Smooth muscle cell (in vitro differentiated cells): ENCODE data around the gene RPS10. TPM values are rescaled to one million over a fixed set of nuclear protein-coding genes. Genes with fewer than 3 reads are reported as not detected.

ENCODE experiments used
- DNase-seq: peaks from one replicate; lab custom pipeline; 2025; ENCODE audit not compliant: unreplicated experiment; lab: John Stamatoyannopoulos, UW
- H2AFZ ChIP-seq: fragments of 200-600 bp; sonication (generic); 2 replicates; pipeline ENCODE4 v1.6.0; 2016; ENCODE audit warnings: antibody characterized with exemption, low read depth, mild to moderate bottlenecking
- H3F3A ChIP-seq: fragments of 200-600 bp; sonication (generic); 2 replicates; pipeline ENCODE4 v1.6.0; 2017; ENCODE audit warnings: antibody characterized with exemption, low read depth
- H3K27ac ChIP-seq: fragments of 200-600 bp; sonication (generic); 2 replicates; pipeline ENCODE4 v1.5.1; 2016; ENCODE audit warnings: low read depth, mild to moderate bottlenecking
- H3K27me3 ChIP-seq: fragments of 200-600 bp; sonication (generic); 2 replicates; pipeline ENCODE4 v1.6.1; 2016; ENCODE audit warnings: low read depth, mild to moderate bottlenecking
- H3K36me3 ChIP-seq: fragments of 200-600 bp; sonication (generic); 2 replicates; pipeline ENCODE4 v1.5.1; 2016; ENCODE audit warnings: low read depth
- H3K4me1 ChIP-seq: fragments of 200-600 bp; sonication (generic); 2 replicates; pipeline ENCODE4 v1.5.1; 2016; ENCODE audit warnings: low read depth
- H3K4me2 ChIP-seq: fragments of 200-600 bp; sonication (generic); 2 replicates; pipeline ENCODE4 v1.6.0; 2016; ENCODE audit warnings: mild to moderate bottlenecking
- H3K4me3 ChIP-seq: fragments of 200-600 bp; sonication (generic); 2 replicates; pipeline ENCODE4 v1.5.1; 2016; ENCODE audit warnings: mild to moderate bottlenecking
- H3K79me2 ChIP-seq: fragments of 200-600 bp; sonication (generic); 2 replicates; pipeline ENCODE4 v1.6.0; 2016; ENCODE audit warnings: low read depth, mild to moderate bottlenecking
- H3K9ac ChIP-seq: fragments of 200-600 bp; sonication (generic); 2 replicates; pipeline ENCODE4 v1.6.0; 2016; ENCODE audit warnings: low read depth
- H3K9me3 ChIP-seq: fragments of 200-600 bp; sonication (generic); replicated peaks from 2 replicates; pipeline ENCODE4 v1.5.1; 2016; ENCODE audit warnings: low read depth
- H4K20me1 ChIP-seq: fragments of 200-600 bp; sonication (generic); 2 replicates; pipeline ENCODE4 v1.6.0; 2016; ENCODE audit warnings: low read depth
- WGBS: methylation state at CpG from one replicate; pipeline ENCODE4 v1.1.7; 2016; ENCODE audit warnings: low lambda C conversion rate; 5-methylcytosine and 5-hydroxymethylcytosine counted together
- polyA plus RNA-seq: library from polyadenylated mRNA; unstranded; fragments of >200 nt; fragmentation: Nextera tagmentation; extraction: Ambion mirVana; gene quantifications from 2 replicates; pipeline ENCODE4 v1.2.1, GENCODE V29; 2016
- total RNA-seq: library from RNA; depleted of rRNA; stranded (reverse); fragments of >200 nt; gene quantifications from 2 replicates; pipeline ENCODE4 v1.2.3, GENCODE V29; 2014
- TF ChIP-seq, protein P1 (sequence below): fragments of 200-600 bp; sonication (generic); IDR thresholded peaks from 2 replicates; pipeline ENCODE4 v1.5.1; 2017; ENCODE audit warnings: borderline replicate concordance, mild to moderate bottlenecking, antibody characterized with exemption; ENCODE audit not compliant: insufficient read depth, poor library complexity, severe bottlenecking

Gene RPS10
- total and polyA plus RNA-seq, 2 experiments from 2014 or later, result 660 to 2,498 TPM

DNA sequence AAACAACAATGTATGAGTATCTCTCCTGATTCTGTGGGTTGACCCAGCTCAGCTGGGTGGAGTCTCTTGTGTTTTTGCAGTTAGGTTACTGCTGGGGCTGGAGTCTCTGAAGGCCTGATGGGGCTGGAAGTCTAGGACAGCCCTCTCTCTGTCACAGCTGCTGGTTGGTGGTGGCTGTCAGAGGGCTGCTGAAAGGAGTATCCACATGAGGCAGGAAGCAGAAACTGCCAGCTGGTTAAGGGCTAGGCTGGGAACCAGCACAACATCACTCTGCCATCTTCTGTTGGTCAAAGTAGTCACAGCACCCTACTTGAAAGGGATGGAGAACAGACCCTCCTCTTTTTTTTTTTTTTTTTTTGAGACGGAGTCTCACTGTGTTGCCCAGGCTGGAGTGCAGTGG, 30.0 kb upstream of the RPS10 start:
- no peak overlapping the region for H3K4me2 ChIP-seq
- H3F3A ChIP-seq, result no peaks in the 10 kb centered on the region
- H3K9me3 ChIP-seq, result no peaks in the 10 kb centered on the region
- TF ChIP-seq, protein P1, sequence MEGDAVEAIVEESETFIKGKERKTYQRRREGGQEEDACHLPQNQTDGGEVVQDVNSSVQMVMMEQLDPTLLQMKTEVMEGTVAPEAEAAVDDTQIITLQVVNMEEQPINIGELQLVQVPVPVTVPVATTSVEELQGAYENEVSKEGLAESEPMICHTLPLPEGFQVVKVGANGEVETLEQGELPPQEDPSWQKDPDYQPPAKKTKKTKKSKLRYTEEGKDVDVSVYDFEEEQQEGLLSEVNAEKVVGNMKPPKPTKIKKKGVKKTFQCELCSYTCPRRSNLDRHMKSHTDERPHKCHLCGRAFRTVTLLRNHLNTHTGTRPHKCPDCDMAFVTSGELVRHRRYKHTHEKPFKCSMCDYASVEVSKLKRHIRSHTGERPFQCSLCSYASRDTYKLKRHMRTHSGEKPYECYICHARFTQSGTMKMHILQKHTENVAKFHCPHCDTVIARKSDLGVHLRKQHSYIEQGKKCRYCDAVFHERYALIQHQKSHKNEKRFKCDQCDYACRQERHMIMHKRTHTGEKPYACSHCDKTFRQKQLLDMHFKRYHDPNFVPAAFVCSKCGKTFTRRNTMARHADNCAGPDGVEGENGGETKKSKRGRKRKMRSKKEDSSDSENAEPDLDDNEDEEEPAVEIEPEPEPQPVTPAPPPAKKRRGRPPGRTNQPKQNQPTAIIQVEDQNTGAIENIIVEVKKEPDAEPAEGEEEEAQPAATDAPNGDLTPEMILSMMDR, result no peak
- no peak overlapping the region for H3K9ac ChIP-seq
- no peak overlapping the region for H3K4me3 ChIP-seq
- H3K27me3 ChIP-seq, result no peaks in the 10 kb centered on the region
- no peaks in the 10 kb centered on the region for H3K36me3 ChIP-seq
- 100% methylated on average over 1 of the region's 1 CpG for WGBS
- H3K27ac ChIP-seq, result no peak overlapping the region
- H2AFZ ChIP-seq, result no peak overlapping the region
- H3K79me2 ChIP-seq, result no peaks in the 10 kb centered on the region
- no peak for DNase-seq
- H4K20me1 ChIP-seq, result no peaks in the 10 kb centered on the region
- no peaks in the 10 kb centered on the region for H3K4me1 ChIP-seq

DNA sequence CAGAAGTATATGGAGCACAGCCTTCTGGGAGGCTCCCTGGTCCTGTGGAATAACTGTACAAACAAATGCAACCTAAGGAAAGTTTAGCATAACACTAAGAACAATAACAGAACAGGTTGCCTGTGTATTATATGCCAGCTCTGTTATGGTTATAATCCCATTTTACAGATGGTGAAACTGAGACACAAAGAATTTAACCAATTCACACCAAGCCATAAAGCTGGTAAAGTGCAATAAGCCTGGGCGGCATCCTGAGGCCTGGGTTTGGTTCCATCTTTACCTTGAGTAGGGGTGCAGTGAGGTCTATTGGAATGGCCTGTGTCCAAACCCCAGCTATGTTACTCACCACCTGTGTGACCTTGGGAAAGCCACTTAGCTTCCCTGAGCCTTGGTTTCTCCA, 25.3 kb upstream of the RPS10 start:
- Histone ChIP-seq H3K4me2 (no peak overlapping the region), H3F3A (no peaks in the 10 kb centered on the region), H3K79me2 (no peaks in the 10 kb centered on the region), H3K9ac (no peak overlapping the region), H4K20me1 (no peaks in the 10 kb centered on the region), H3K36me3 (no peaks in the 10 kb centered on the region), H3K4me3 (no peak overlapping the region), H2AFZ (no peak overlapping the region), H3K4me1 (no peaks in the 10 kb centered on the region), H3K27me3 (no peaks in the 10 kb centered on the region), H3K9me3 (no peaks in the 10 kb centered on the region), H3K27ac (no peak overlapping the region)
- 100% methylated on average over 1 of the region's 1 CpG for WGBS
- DNase-seq, result no peak
- TF ChIP-seq, protein P1, result no peak

DNA sequence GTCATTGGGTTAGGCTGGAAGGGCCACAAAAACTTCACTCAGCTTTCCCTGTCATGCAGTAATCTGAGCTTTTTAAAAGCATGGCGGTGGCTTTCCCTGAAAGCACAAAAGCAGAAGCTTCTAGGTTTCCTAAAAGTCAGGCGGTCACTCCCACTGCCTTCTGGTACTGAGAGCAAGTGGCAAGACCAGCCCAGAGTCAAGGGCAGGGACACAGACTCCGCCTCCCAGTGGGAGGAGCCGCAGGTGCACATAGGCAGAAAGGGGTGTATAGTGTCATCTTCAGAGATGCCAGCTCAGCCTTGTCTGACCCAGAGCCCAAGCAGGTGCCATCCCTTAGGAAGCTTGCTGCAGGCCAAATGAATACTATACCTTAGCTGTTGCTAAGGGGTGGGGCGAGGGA, 22.0 kb upstream of the RPS10 start:
- no peaks in the 10 kb centered on the region for H4K20me1 ChIP-seq
- no peak overlapping the region for H3K4me2 ChIP-seq
- H3K4me1 ChIP-seq, result no peaks in the 10 kb centered on the region
- H3K36me3 ChIP-seq, result no peaks in the 10 kb centered on the region
- no peaks in the 10 kb centered on the region for H3K27me3 ChIP-seq
- no peaks in the 10 kb centered on the region for H3K79me2 ChIP-seq
- H3K9me3 ChIP-seq, result no peaks in the 10 kb centered on the region
- H3K27ac ChIP-seq, result no peak overlapping the region
- TF ChIP-seq, protein P1, result no peak
- H3F3A ChIP-seq, result no peaks in the 10 kb centered on the region
- H3K4me3 ChIP-seq, result no peak overlapping the region
- H2AFZ ChIP-seq, result no peak overlapping the region
- H3K9ac ChIP-seq, result no peak overlapping the region
- DNase-seq, result no peak
- WGBS, result 71% methylated on average over 5 of the region's 5 CpGs

DNA sequence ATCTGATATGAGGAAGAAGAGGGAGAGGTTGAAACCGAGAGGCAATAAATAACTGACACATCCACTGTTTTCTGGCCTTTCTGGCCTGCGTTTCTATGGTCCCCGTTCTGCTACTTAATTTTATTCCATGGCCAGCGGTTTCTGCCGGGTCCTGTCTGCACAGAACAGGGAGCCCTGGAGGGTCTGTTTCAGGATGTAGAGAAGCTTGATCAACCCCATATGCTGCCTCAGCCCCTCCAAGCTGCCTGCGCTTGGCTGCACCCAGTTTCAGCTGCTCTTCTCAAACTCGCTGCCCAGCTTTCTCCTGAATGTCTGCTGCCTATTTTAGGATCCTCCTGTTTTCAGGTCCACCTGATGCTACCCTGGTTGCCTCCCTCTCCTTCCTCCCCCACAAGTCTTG, 21.5 kb upstream of the RPS10 start:
- H3K4me3 ChIP-seq, result no peak overlapping the region
- no peak overlapping the region for H2AFZ ChIP-seq
- no peaks in the 10 kb centered on the region for H4K20me1 ChIP-seq
- H3K9me3 ChIP-seq, result no peaks in the 10 kb centered on the region
- H3K36me3 ChIP-seq, result no peaks in the 10 kb centered on the region
- no peaks in the 10 kb centered on the region for H3F3A ChIP-seq
- no peak overlapping the region for H3K9ac ChIP-seq
- TF ChIP-seq, protein P1, result no peak
- H3K27ac ChIP-seq, result no peak overlapping the region
- no peak for DNase-seq
- no peaks in the 10 kb centered on the region for H3K4me1 ChIP-seq
- H3K27me3 ChIP-seq, result no peaks in the 10 kb centered on the region
- WGBS, result 90% methylated on average over 7 of the region's 7 CpGs
- H3K79me2 ChIP-seq, result no peaks in the 10 kb centered on the region
- H3K4me2 ChIP-seq, result no peak overlapping the region
